H1 (cell line): ENCODE data around the gene COL28A1. TPM values are rescaled to one million over a fixed set of nuclear protein-coding genes. Genes with fewer than 3 reads are reported as not detected.

Experiments
- CBX5 ChIP-seq: fragments of 300-800, 300-1000 bp; sonication (generic); IDR thresholded peaks from 2 replicates; pipeline ENCODE4 v1.7.1; 2016; ENCODE audit warnings: antibody characterized with exemption, low read length, low read depth
- CEBPB ChIP-seq: IDR thresholded peaks from 2 replicates; pipeline ENCODE4 v1.6.1; 2012; ENCODE audit warnings: low read depth, low read length
- CHD7 ChIP-seq: fragments of 300-600 bp; sonication (generic); IDR thresholded peaks from 2 replicates; pipeline ENCODE4 v1.7.1; 2012; ENCODE audit warnings: low read length, moderate library complexity, mild to moderate bottlenecking, inconsistent platforms; ENCODE audit not compliant: insufficient replicate concordance
- EZH2 ChIP-seq: fragments of 200-600 bp; sonication (generic); IDR thresholded peaks from 2 replicates; pipeline ENCODE4 v1.7.1; 2012; ENCODE audit warnings: low read depth, mild to moderate bottlenecking, moderate library complexity, low read length, inconsistent platforms; ENCODE audit not compliant: severe bottlenecking
- HDAC6 ChIP-seq: IDR thresholded peaks from one replicate; pipeline ENCODE4 v1.7.1; 2012; ENCODE audit warnings: low read depth, mild to moderate bottlenecking, inconsistent platforms, low read length, moderate library complexity
- NANOG ChIP-seq: IDR thresholded peaks from 2 replicates; pipeline ENCODE4 v1.6.1; 2011; ENCODE audit warnings: low read length, low read depth, mild to moderate bottlenecking, inconsistent platforms; ENCODE audit not compliant: insufficient read depth, poor library complexity, severe bottlenecking
- SAP30 ChIP-seq: fragments of 300-600 bp; sonication (generic); IDR thresholded peaks from 2 replicates; pipeline ENCODE4 v1.7.1; 2012; ENCODE audit warnings: low read length, moderate library complexity, mild to moderate bottlenecking, inconsistent platforms; ENCODE audit not compliant: insufficient read depth, insufficient replicate concordance
- SP4 ChIP-seq: IDR thresholded peaks from 2 replicates; pipeline ENCODE4 v1.6.1; 2012; ENCODE audit warnings: low read length, inconsistent platforms
- SUZ12 ChIP-seq: fragments of 200-600 bp; sonication (generic); IDR thresholded peaks from 2 replicates; pipeline ENCODE4 v1.6.1; 2012; ENCODE audit warnings: mild to moderate bottlenecking, inconsistent platforms, low read length, moderate library complexity, mixed read lengths
- polyA plus RNA-seq, 7 experiments: library from polyadenylated mRNA; depleted of rRNA in 3 of 7; stranded (reverse) in 5 of 7; unstranded in 2 of 7; fragments of >200 nt in 5 of 7; fragments of 200-250 nt in 2 of 7; gene quantifications; 1 replicate in 5 of 7; 2 replicates in 1 of 7; 4 replicates in 1 of 7; pipeline versions ENCODE4 v1.2.1 to v1.2.3, GENCODE V29; 2011 to 2013; ENCODE audit warnings: missing spikeins in 2 of 7, mixed read lengths in 2 of 7
- total RNA-seq: library from RNA; stranded (reverse); fragmentation: NEBNext Ultra II Directional; extraction: Animal tissue kit (Norgen Biotek cat#: 25700); gene quantifications from 2 replicates; pipeline ENCODE4 v1.2.1, GENCODE V29; 2021

Gene COL28A1
- total and polyA plus RNA-seq, 2 of the 8 experiments (the other 6 are each of a cell fraction or from before 2014, with no cell fraction given) = 0.22 to 0.38 TPM

GRCh38 chr7:7557252-7557651 lies 21.6 kb upstream of the COL28A1 start (continued):
- TF ChIP-seq CHD7 = no peak
- no peak for TF ChIP-seq SUZ12
- TF ChIP-seq NANOG = no peak
- no peak for TF ChIP-seq CBX5
- TF ChIP-seq HDAC6 = no peak
- no peak for TF ChIP-seq SP4
- TF ChIP-seq CEBPB = no peak
- TF ChIP-seq EZH2 = no peak
- TF ChIP-seq SAP30 = no peak
- TF ChIP-seq, all 59 proteins: peak for 0
